Peyer's patch (tissue), 4 donors: ENCODE results near the gene FOXL2NB.

Experiments used
- CTCF ChIP-seq, 6 experiments: fragments of 450-650 bp in 4 of 6; fragments of 200-600 bp in 2 of 6; sonication (generic) in 1 of 6; IDR thresholded peaks; one replicate each; pipeline ENCODE4 v1.5.1; 2017 to 2019; ENCODE audit warnings: antibody characterized with exemption in 6 of 6, mild to moderate bottlenecking in 3 of 6, moderate library complexity in 1 of 6
- POLR2A ChIP-seq, 2 donors: fragments of 450-650 bp; IDR thresholded peaks; one replicate each; pipeline ENCODE4 v1.5.1; 2017; ENCODE audit warnings: antibody characterized with exemption in 2 of 2, mild to moderate bottlenecking in 2 of 2, moderate library complexity in 2 of 2

DNA sequence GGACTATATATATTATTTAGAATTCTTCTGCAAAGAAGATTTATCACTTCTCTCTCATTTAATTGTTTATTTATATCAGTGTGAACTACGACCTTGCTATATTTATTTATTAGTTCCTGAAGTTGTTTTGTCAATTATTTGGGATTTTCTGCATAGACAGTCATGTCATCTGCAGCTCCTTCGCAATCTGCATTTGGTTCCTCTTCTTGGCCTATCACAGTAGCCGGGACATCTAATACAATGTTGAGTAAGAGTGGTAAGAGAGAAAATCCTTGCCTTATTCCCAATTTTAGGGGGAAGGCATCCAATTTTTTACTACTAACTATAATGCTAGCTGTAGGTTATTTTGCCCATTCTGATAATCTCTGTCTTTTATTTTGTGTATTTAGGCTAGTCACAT, 39.5 kb upstream of the FOXL2NB start:
- TF ChIP-seq CTCF (IDR thresholded peaks at IDR 0.05) (no peak), POLR2A (IDR thresholded peaks at IDR 0.05) (no peak)
